GM12865 (cell line): ENCODE data around the gene EPC2.

ENCODE experiments used
- DNase-seq: peaks from one replicate; pipeline ENCODE4 v3.0.0; 2010; ENCODE audit warnings: low read depth
- H3K4me3 ChIP-seq: 2 replicates; pipeline ENCODE4 v1.5.1; 2011; ENCODE audit warnings: mild to moderate bottlenecking, low read depth, low read length, control low read depth
- TF ChIP-seq, protein P1 (sequence below): IDR thresholded peaks from 2 replicates; pipeline ENCODE4 v1.5.1; 2011; ENCODE audit warnings: low read length, control low read depth, low read depth, inconsistent platforms; ENCODE audit not compliant: insufficient read depth; ENCODE audit errors: missing control alignments

Gene EPC2

DNA sequence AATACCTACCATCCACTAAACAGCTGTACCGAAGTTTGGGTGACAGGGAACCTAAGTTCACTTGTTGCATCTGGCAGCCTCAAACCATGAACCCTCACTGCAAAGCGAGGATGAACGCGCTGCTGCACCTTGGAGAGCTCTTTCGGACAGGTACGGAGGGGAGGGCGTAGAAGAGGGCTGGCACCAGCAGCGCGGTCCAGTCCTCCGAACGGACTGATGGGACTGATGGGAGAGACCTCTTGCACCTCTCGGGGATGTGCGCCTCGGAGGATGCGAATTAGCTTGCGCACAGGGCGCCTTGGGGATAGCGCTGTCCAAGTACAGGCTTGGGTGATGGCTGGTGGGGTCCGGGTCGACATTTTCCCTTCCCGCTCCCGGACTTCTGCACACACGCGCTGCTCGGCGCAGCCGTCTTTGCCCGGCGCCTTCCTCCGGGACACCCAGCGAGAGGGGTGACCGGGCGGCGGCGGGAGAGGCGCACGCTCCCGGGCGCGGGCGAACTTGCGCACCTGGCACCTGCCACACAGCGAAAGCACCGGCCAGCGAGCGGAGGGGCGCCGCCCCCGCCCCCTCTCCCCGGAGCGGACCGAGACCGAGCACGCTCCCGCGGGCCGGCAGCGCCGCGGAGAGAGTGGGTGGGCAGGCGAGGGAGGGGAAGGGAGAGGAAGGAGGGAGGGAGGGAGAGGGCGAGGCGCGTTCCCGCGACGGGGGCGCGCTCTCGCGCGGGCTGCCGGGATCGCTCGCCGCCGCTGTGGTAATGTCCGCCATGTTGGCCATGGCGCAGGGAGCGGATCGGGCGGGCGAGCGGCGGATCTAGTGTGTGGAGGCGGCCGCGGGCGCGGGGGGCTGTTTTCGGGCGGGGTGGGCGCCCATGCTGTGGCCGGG is at the start of gene EPC2:
Gene EPC2 (plus strand): TSS at position 754 of the 885 bp plus-strand sequence. CDS start 267 bp downstream, outside the sequence.
- TF ChIP-seq, protein P1, sequence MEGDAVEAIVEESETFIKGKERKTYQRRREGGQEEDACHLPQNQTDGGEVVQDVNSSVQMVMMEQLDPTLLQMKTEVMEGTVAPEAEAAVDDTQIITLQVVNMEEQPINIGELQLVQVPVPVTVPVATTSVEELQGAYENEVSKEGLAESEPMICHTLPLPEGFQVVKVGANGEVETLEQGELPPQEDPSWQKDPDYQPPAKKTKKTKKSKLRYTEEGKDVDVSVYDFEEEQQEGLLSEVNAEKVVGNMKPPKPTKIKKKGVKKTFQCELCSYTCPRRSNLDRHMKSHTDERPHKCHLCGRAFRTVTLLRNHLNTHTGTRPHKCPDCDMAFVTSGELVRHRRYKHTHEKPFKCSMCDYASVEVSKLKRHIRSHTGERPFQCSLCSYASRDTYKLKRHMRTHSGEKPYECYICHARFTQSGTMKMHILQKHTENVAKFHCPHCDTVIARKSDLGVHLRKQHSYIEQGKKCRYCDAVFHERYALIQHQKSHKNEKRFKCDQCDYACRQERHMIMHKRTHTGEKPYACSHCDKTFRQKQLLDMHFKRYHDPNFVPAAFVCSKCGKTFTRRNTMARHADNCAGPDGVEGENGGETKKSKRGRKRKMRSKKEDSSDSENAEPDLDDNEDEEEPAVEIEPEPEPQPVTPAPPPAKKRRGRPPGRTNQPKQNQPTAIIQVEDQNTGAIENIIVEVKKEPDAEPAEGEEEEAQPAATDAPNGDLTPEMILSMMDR: no peak
- peak within 1 kb of the TSS; percentile 94 for H3K4me3 ChIP-seq
- DNase-seq: peak; percentile 90

GRCh38 chr2:148596018-148596417 is 48.5 kb upstream of the EPC2 start:
- no peak overlapping the region for H3K4me3 ChIP-seq
- no peak for DNase-seq
- TF ChIP-seq, protein P1: no peak

GRCh38 chr2:148599109-148599991 is 45.2 kb upstream of the EPC2 start:
- H3K4me3 ChIP-seq: no peak overlapping the region
- TF ChIP-seq, protein P1: no peak
- DNase-seq: no peak

- TF ChIP-seq, protein P1: no peak
- DNase-seq: peak; percentile 36
- no peak overlapping the region for H3K4me3 ChIP-seq
Measured at GRCh38 chr2:148602885-148603561, 41.5 kb upstream of the EPC2 start.

GRCh38 chr2:148603562-148603920 is 41.0 kb upstream of the EPC2 start:
- DNase-seq: peak; percentile 89
- no peak overlapping the region for H3K4me3 ChIP-seq
- TF ChIP-seq, protein P1: no peak

DNA sequence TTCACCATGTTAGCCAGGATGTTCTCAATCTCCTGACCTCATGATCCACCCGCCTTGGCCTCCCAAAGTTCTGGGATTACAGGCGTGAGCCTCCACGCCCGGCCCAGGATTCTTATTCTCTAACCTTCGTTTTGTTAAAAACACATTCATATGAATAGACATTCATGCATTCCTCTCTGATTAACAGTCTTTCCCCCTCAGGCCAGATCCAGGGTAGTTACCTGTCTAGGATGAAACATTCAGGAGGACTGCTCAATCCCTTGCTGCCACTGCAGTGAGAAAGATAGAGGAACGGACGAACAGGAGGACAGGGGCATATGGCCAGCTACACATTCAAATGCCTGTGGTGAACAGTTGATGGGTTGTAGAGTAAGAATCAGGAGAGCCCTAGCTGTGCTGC is 39.6 kb upstream of the EPC2 start:
- H3K4me3 ChIP-seq: no peak overlapping the region
- TF ChIP-seq, protein P1: no peak
- no peak for DNase-seq
